ENCODE data around the gene NTRK3. TPM values are rescaled to one million over a fixed set of nuclear protein-coding genes. Genes with fewer than 3 reads are reported as not detected.

The NTRK3 gene
- polyA plus RNA-seq, 1 donor (not counting 4 experiments of a cell fraction or from before 2014, with no cell fraction given): not detected

GRCh38 chr15:88091444-88092016 is 165.0 kb downstream of the NTRK3 start:
- H3K9me3 ChIP-seq (ENCODE audit: control insufficient read depth, low read depth, low read length): no peaks in the 10 kb centered on the region
- dilution Hi-C loops (cut with MboI; ENCODE audit: extremely low pct_ligation_motif_present, low sequenced_read_pairs): no loop called here
- no peak for FAIRE-seq

GRCh38 chr15:88090481-88091011 is 166.0 kb downstream of the NTRK3 start:
- H4K20me1 ChIP-seq (ENCODE audit: control insufficient read depth, extremely low read depth, insufficient read depth, low read length): no peaks in the 10 kb centered on the region
- H3K9me1 ChIP-seq (ENCODE audit: control insufficient read depth, extremely low read depth, insufficient read depth, low read length): no peaks in the 10 kb centered on the region
- no peaks in the 10 kb centered on the region for H3K36me3 ChIP-seq (ENCODE audit: control insufficient read depth in 2 of 2, extremely low read depth in 1 of 2, insufficient read depth in 2 of 2, low read length in 2 of 2)
- no peak overlapping the region for H3K4me2 ChIP-seq (ENCODE audit: control insufficient read depth, extremely low read depth, insufficient read depth, low read depth, low read length)
- no peak overlapping the region for H3K27ac ChIP-seq (ENCODE audit: control insufficient read depth, insufficient read depth, low read length)
- H3K79me2 ChIP-seq (ENCODE audit: control insufficient read depth, insufficient read depth, low read length): no peaks in the 10 kb centered on the region
- no peaks in the 10 kb centered on the region for H3K9me3 ChIP-seq (ENCODE audit: control insufficient read depth, low read depth, low read length)
- no peak for FAIRE-seq
- H3K4me3 ChIP-seq (ENCODE audit: control insufficient read depth in 2 of 3, extremely low read depth in 1 of 3, insufficient read depth in 2 of 3, low read depth in 1 of 3, low read length in 3 of 3): no peak overlapping the region
- H2AFZ ChIP-seq (ENCODE audit: control insufficient read depth, low read length): no peak overlapping the region
- no peaks in the 10 kb centered on the region for H3K4me1 ChIP-seq (ENCODE audit: control insufficient read depth, extremely low read depth, insufficient read depth, low read length)
- no peaks in the 10 kb centered on the region for H3K27me3 ChIP-seq (ENCODE audit: control insufficient read depth, extremely low read depth, insufficient read depth, low read length)
- DNase-seq (ENCODE audit: low read depth, low spot score): no peak
- dilution Hi-C loops (cut with MboI; ENCODE audit: extremely low pct_ligation_motif_present, low sequenced_read_pairs): no loop called here
- H3K9ac ChIP-seq (ENCODE audit: control insufficient read depth, extremely low read depth, insufficient read depth, low read length): no peak overlapping the region
- TF ChIP-seq CTCF (optimal IDR thresholded peaks at IDR 0.05 in 1 of 3, IDR thresholded peaks at IDR 0.05 in 1 of 3, conservative IDR thresholded peaks at IDR 0.05 in 1 of 3; ENCODE audit: extremely low read depth in 1 of 3, insufficient read depth in 2 of 3, low read length in 3 of 3) (no peak), EZH2 (IDR thresholded peaks at IDR 0.05; ENCODE audit: low read length) (no peak)

More at GRCh38 chr15:88091444-88092016, 165.0 kb downstream of the NTRK3 start:
- no peak for DNase-seq (ENCODE audit: low read depth, low spot score)
- Histone ChIP-seq H4K20me1 (ENCODE audit: control insufficient read depth, extremely low read depth, insufficient read depth, low read length) (no peaks in the 10 kb centered on the region), H3K9ac (ENCODE audit: control insufficient read depth, extremely low read depth, insufficient read depth, low read length) (no peak overlapping the region), H3K79me2 (ENCODE audit: control insufficient read depth, insufficient read depth, low read length) (no peaks in the 10 kb centered on the region), H2AFZ (ENCODE audit: control insufficient read depth, low read length) (no peak overlapping the region), H3K9me1 (ENCODE audit: control insufficient read depth, extremely low read depth, insufficient read depth, low read length) (no peaks in the 10 kb centered on the region), H3K4me1 (ENCODE audit: control insufficient read depth, extremely low read depth, insufficient read depth, low read length) (no peaks in the 10 kb centered on the region), H3K4me2 (ENCODE audit: control insufficient read depth, extremely low read depth, insufficient read depth, low read depth, low read length) (no peak overlapping the region), H3K36me3 (ENCODE audit: control insufficient read depth in 2 of 2, extremely low read depth in 1 of 2, insufficient read depth in 2 of 2, low read length in 2 of 2) (no peaks in the 10 kb centered on the region), H3K4me3 (ENCODE audit: control insufficient read depth in 2 of 3, extremely low read depth in 1 of 3, insufficient read depth in 2 of 3, low read depth in 1 of 3, low read length in 3 of 3) (no peak overlapping the region), H3K27ac (ENCODE audit: control insufficient read depth, insufficient read depth, low read length) (no peak overlapping the region), H3K27me3 (ENCODE audit: control insufficient read depth, extremely low read depth, insufficient read depth, low read length) (no peaks in the 10 kb centered on the region)
- TF ChIP-seq CTCF (optimal IDR thresholded peaks at IDR 0.05 in 1 of 3, IDR thresholded peaks at IDR 0.05 in 1 of 3, conservative IDR thresholded peaks at IDR 0.05 in 1 of 3; ENCODE audit: extremely low read depth in 1 of 3, insufficient read depth in 2 of 3, low read length in 3 of 3) (no peak), EZH2 (IDR thresholded peaks at IDR 0.05; ENCODE audit: low read length) (no peak)
